ENCODE data around the gene LRFN4. TPM values are rescaled to one million over a fixed set of nuclear protein-coding genes. Genes with fewer than 3 reads are reported as not detected.
A peak's percentile ranks its signal among the peaks of the same experiment; 100 is the strongest.

LRFN4 gene
- polyA plus RNA-seq, 3 donors = 1.0 to 7.7 (median 1.7) TPM

GRCh38 chr11:66847461-66848232, 9.2 kb upstream of the LRFN4 start:
- Mint-ChIP-seq H3K9me3 (no peaks in the 10 kb centered on the region), H3K4me3 (no peak overlapping the region), H3K36me3 (peaks cover 21 to 40% of the 10 kb centered on the region in 2 donors), H3K4me1 (peaks cover 22% of the 10 kb centered on the region), H3K27me3 (ENCODE audit: low read depth in 3 of 3) (peaks cover 0 to 1% (median 0%) of the 10 kb centered on the region in 3 donors), H3K27ac (no peak overlapping the region)
- H4K20me1 ChIP-seq (ENCODE audit: insufficient read depth, low read length) = peaks cover under 1% of the 10 kb centered on the region
- H3K4me2 ChIP-seq (replicated peaks; ENCODE audit: extremely low read depth, low read length, poor library complexity, severe bottlenecking) = no peak overlapping the region
- DNase-seq = peak in 1 of 3 donors; percentile 3
- intact Hi-C loops (cut with micrococcal nuclease) = loop anchor here (10.0 kb wide), 2 partner anchors 433 to 547 kb away; partner anchors contain the start of gene RAD9A (in 1 of the 2)
- H3K9ac ChIP-seq (ENCODE audit: insufficient read depth, low read length, poor library complexity, severe bottlenecking) = no peak overlapping the region
- no peak overlapping the region for H3K4me3 ChIP-seq (replicated peaks in 1 of 3; ENCODE audit: low read depth in 2 of 3, low read length in 3 of 3)
- H3K27me3 ChIP-seq (ENCODE audit: control insufficient read depth in 2 of 2, insufficient read depth in 2 of 2, low read length in 2 of 2) = no peaks in the 10 kb centered on the region
- WGBS (ENCODE audit: insufficient coverage) = 98% methylated on average over 6 of the region's 14 CpGs
- no peaks in the 10 kb centered on the region for H3K9me3 ChIP-seq (replicated peaks in 1 of 2; ENCODE audit: control insufficient read depth in 1 of 2, insufficient read depth in 1 of 2, low read length in 2 of 2)
- no peak for TF ChIP-seq CTCF (IDR thresholded peaks at IDR 0.05)
- no peak overlapping the region for H3K27ac ChIP-seq (ENCODE audit: low read depth in 1 of 2, low read length in 2 of 2)
- peaks cover 17 to 24% of the 10 kb centered on the region in 2 donors for H3K4me1 ChIP-seq (ENCODE audit: control insufficient read depth in 1 of 2, insufficient read depth in 2 of 2, low read length in 2 of 2)
- peaks cover 37 to 42% of the 10 kb centered on the region in 2 donors for H3K36me3 ChIP-seq (replicated peaks in 1 of 2; ENCODE audit: control insufficient read depth in 1 of 2, insufficient read depth in 2 of 2, low read length in 2 of 2)
- H2AFZ ChIP-seq (ENCODE audit: insufficient read depth, low read depth, low read length, poor library complexity, severe bottlenecking) = no peak overlapping the region
- peaks cover 29% of the 10 kb centered on the region for H3K79me2 ChIP-seq (ENCODE audit: insufficient read depth, low read length)

- H3K79me2 ChIP-seq (ENCODE audit: insufficient read depth, low read length) = peaks cover 18% of the 10 kb centered on the region
- peaks cover 14 to 19% of the 10 kb centered on the region in 2 donors for H3K4me1 ChIP-seq (ENCODE audit: control insufficient read depth in 1 of 2, insufficient read depth in 2 of 2, low read length in 2 of 2)
- H3K27ac ChIP-seq (ENCODE audit: low read depth in 1 of 2, low read length in 2 of 2) = no peak overlapping the region
- no peak overlapping the region for H3K4me2 ChIP-seq (replicated peaks; ENCODE audit: extremely low read depth, low read length, poor library complexity, severe bottlenecking)
- no peak overlapping the region for H3K9ac ChIP-seq (ENCODE audit: insufficient read depth, low read length, poor library complexity, severe bottlenecking)
- H3K4me3 Mint-ChIP-seq = no peak overlapping the region
- H3K4me1 Mint-ChIP-seq = peaks cover 20% of the 10 kb centered on the region
- intact Hi-C loops (cut with micrococcal nuclease) = loop anchor here (10.0 kb wide), 2 partner anchors 434 to 546 kb away; partner anchors contain the start of gene RAD9A (in 1 of the 2)
- no peak overlapping the region for H3K27ac Mint-ChIP-seq
- TF ChIP-seq CTCF (IDR thresholded peaks at IDR 0.05) = no peak
- H3K36me3 ChIP-seq (replicated peaks in 1 of 2; ENCODE audit: control insufficient read depth in 1 of 2, insufficient read depth in 2 of 2, low read length in 2 of 2) = peaks cover 37 to 42% of the 10 kb centered on the region in 2 donors
- no peaks in the 10 kb centered on the region for H3K27me3 ChIP-seq (ENCODE audit: control insufficient read depth in 2 of 2, insufficient read depth in 2 of 2, low read length in 2 of 2)
- no peak overlapping the region for H2AFZ ChIP-seq (ENCODE audit: insufficient read depth, low read depth, low read length, poor library complexity, severe bottlenecking)
- H3K36me3 Mint-ChIP-seq = peaks cover 21 to 40% of the 10 kb centered on the region in 2 donors
- H3K9me3 Mint-ChIP-seq = no peaks in the 10 kb centered on the region
- no peaks in the 10 kb centered on the region for H4K20me1 ChIP-seq (ENCODE audit: insufficient read depth, low read length)
- H3K4me3 ChIP-seq (replicated peaks in 1 of 3; ENCODE audit: low read depth in 2 of 3, low read length in 3 of 3) = no peak overlapping the region
- H3K27me3 Mint-ChIP-seq (ENCODE audit: low read depth in 3 of 3) = peaks cover 0 to 1% (median 0%) of the 10 kb centered on the region in 3 donors
- WGBS (ENCODE audit: insufficient coverage) = 94% methylated on average over 26 of the region's 28 CpGs
- peak in 1 of 3 donors; percentile 4 for DNase-seq
- H3K9me3 ChIP-seq (replicated peaks in 1 of 2; ENCODE audit: control insufficient read depth in 1 of 2, insufficient read depth in 1 of 2, low read length in 2 of 2) = no peaks in the 10 kb centered on the region
Measured at GRCh38 chr11:66848671-66849500, 8.0 kb upstream of the LRFN4 start.
